Heart right ventricle (tissue), 16 donors: ENCODE measurements around the gene SLC26A8. TPM values are rescaled to one million over a fixed set of nuclear protein-coding genes. Genes with fewer than 3 reads are reported as not detected.

Source experiments
- ATAC-seq, 8 donors: fragments of 200-7000 bp; cut with Tn5 transposase; one replicate each; pipeline ENCODE4 v1.9.1; 2020; ENCODE audit warnings: mild to moderate bottlenecking in 8 of 8, moderate library complexity in 8 of 8, moderate number of reproducible peaks in 1 of 8
- DNase-seq, 2 donors: peaks; one replicate each; pipeline ENCODE4 v3.0.0-alpha.2; 2020
- H3K27ac ChIP-seq, 10 donors: fragments of 200-600 bp; sonication (generic) in 2 of 10; one replicate each; pipeline versions ENCODE4 v1.5.0 to v1.8.0; 2020 to 2022; ENCODE audit warnings: mild to moderate bottlenecking in 3 of 10
- H3K27me3 ChIP-seq, 7 donors: fragments of 200-600 bp; one replicate each; pipeline ENCODE4 v1.8.0; 2021 to 2022; ENCODE audit warnings: mild to moderate bottlenecking in 2 of 7
- H3K36me3 ChIP-seq, 9 donors: fragments of 200-600 bp; sonication (generic) in 1 of 9; one replicate each; pipeline versions ENCODE4 v1.5.0 to v1.8.0; 2020 to 2022; ENCODE audit warnings: mild to moderate bottlenecking in 2 of 9
- H3K4me1 ChIP-seq, 9 donors: fragments of 200-600 bp; sonication (generic) in 1 of 9; one replicate each; pipeline versions ENCODE4 v1.5.0 to v1.8.0; 2020 to 2022; ENCODE audit warnings: mild to moderate bottlenecking in 4 of 9
- H3K4me3 ChIP-seq, 10 donors: fragments of 200-600 bp; sonication (generic) in 2 of 10; one replicate each; pipeline versions ENCODE4 v1.5.0 to v1.8.0; 2020 to 2022; ENCODE audit warnings: mild to moderate bottlenecking in 7 of 10, moderate library complexity in 2 of 10
- H3K9me3 ChIP-seq, 11 donors: fragments of 200-600 bp in 10 of 11; sonication (generic) in 2 of 11; one replicate each; pipeline versions ENCODE4 v1.5.0 to v1.8.0; 2013 to 2022; ENCODE audit warnings: mild to moderate bottlenecking in 2 of 11, control low read depth in 1 of 11, moderate library complexity in 1 of 11
- WGBS, 2 donors: extraction: QIAGEN DNeasy Blood & Tissue Kit; methylation state at CpG; one replicate each; pipeline ENCODE4 v1.1.7; 2013; ENCODE audit warnings: inconsistent platforms in 1 of 2; 5-methylcytosine and 5-hydroxymethylcytosine counted together
- intact Hi-C, 10 donors: fragments of 100-400 bp; cut with DNase I; formaldehyde crosslinking; loops; one replicate each; pipeline versions ENCODE4 v1.11.1 to v1.14.2; 2022
- polyA plus RNA-seq, 2 donors: library from polyadenylated mRNA; stranded (reverse); fragments of 200-250 nt; gene quantifications; one replicate each; pipeline ENCODE4 v1.2.3, GENCODE V29; 2013
- total RNA-seq, 10 donors: library from RNA; stranded (reverse); fragmentation: NEBNext Ultra II Directional in 3 of 10; extraction: Animal tissue kit (Norgen Biotek cat#: 25700) in 3 of 10; gene quantifications; one replicate each; pipeline versions ENCODE4 v1.2.1 to v1.2.4, GENCODE V29; 2021 to 2023
- TF ChIP-seq, protein P1 (sequence below), 9 donors: fragments of 200-600 bp; sonication (generic) in 2 of 9; IDR thresholded peaks; one replicate each; pipeline versions ENCODE4 v1.5.0 to v1.8.0; 2021 to 2022; ENCODE audit warnings: antibody characterized with exemption in 9 of 9, mild to moderate bottlenecking in 5 of 9, moderate library complexity in 1 of 9
- donor health status: Arrhythmogenic right ventricular cardiomyopathy.
- donor health status: ischemic (EF 13 %, LVEDD 7.1; RV severe dilation, severe dysfunction).
- donor health status: healthy with polysubstance abuse.
- donor health status: DM: no; HTN: yes; CAD: no.
- donor health status: DM: no; HTN: no; CAD: no.
- donor health status: ischemic (EF 25% LVEDD 6.9; RV normal size, moderate dysfunction).
- donor health status: ischemic (EF 25% LVEDD 5.7; RV mildly dilated, moderate dysfunction).
- donor health status: healthy.
- donor health status: DM: yes; HTN: yes; CAD: no.
- donor health status: Ischemic cardiomyopathy.
- donor health status: ischemic (EF 35%, LVEDD 5.7; RV mildly dilated, moderate dysfunction).
- donor health status: nonischemic (EF 11% LVEDD 7.7; RV severe dilation, severe dysfunction).
- donor health status: DM: yes; HTN: yes; CAD: no.
- donor health status: PGD.
- donor health status: ischemic (EF 29% LVEDD 5.4; RV normal size, mild dysfunction).
- donor health status: nonischemic (EF 23%, LVEDD 6.1; RV moderate dilation, normal function).

SLC26A8 gene
- total and polyA plus RNA-seq, 12 donors, result 0.03 to 0.11 (median 0.10) TPM; not detected in 6

DNA sequence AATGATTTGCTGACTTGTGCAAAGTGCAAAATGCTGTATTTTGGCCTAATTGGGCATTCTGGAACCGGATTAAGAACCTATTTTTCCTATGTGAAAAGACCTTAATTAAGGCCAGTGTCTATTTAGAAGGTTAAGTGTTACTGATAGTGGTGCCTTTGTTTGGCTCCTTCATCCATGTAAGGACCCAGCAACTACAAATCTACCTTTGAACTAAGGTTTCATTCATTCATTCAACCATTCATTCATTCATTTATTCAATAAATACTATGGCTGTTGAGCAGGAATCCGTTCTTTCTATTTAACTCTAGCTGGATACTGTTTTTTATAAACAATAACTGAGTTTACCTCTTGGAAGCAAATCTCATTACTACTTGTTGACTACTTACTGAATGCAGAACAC lies 36.8 kb upstream of the SLC26A8 start:
- no peak for ATAC-seq
- peaks cover 0 to 39% (median 14%) of the 10 kb centered on the region in 9 donors for H3K36me3 ChIP-seq
- H3K9me3 ChIP-seq, result no peaks in the 10 kb centered on the region
- WGBS, 2 donors, result 49 to 75% methylated on average over 2 of the region's 2 CpGs
- no peaks in the 10 kb centered on the region for H3K27me3 ChIP-seq
- peaks cover 0 to 32% (median 19%) of the 10 kb centered on the region in 9 donors for H3K4me1 ChIP-seq
- no peak overlapping the region for H3K27ac ChIP-seq
- intact Hi-C loops, result no loop called here
- TF ChIP-seq, protein P1, sequence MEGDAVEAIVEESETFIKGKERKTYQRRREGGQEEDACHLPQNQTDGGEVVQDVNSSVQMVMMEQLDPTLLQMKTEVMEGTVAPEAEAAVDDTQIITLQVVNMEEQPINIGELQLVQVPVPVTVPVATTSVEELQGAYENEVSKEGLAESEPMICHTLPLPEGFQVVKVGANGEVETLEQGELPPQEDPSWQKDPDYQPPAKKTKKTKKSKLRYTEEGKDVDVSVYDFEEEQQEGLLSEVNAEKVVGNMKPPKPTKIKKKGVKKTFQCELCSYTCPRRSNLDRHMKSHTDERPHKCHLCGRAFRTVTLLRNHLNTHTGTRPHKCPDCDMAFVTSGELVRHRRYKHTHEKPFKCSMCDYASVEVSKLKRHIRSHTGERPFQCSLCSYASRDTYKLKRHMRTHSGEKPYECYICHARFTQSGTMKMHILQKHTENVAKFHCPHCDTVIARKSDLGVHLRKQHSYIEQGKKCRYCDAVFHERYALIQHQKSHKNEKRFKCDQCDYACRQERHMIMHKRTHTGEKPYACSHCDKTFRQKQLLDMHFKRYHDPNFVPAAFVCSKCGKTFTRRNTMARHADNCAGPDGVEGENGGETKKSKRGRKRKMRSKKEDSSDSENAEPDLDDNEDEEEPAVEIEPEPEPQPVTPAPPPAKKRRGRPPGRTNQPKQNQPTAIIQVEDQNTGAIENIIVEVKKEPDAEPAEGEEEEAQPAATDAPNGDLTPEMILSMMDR (IDR thresholded peaks at IDR 0.05), result no peak
- H3K4me3 ChIP-seq, result no peak overlapping the region
- DNase-seq, result no peak

DNA sequence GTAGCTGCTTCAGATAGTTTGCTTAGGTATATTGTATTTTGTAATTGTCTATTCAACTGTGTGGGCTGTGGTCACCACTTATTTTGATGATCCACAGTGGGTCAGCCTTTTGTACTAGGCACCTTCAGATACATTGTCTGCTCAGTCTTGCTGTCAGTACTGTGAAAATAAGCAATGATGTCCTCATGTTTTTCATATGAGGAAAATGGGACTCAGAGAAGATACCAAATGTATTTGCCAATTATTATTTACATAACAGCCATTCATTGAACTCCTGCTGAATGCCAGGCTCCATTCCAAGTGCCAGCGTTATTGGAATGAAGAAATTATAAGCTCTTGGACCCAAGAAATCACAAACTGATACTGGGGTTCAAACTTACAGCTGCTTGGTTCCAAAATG lies 31.7 kb upstream of the SLC26A8 start:
- no peaks in the 10 kb centered on the region for H3K27me3 ChIP-seq
- no peaks in the 10 kb centered on the region for H3K9me3 ChIP-seq
- TF ChIP-seq, protein P1 (IDR thresholded peaks at IDR 0.05), result no peak
- WGBS, 2 donors, result 74% methylated on average over 1 of the region's 1 CpG
- ATAC-seq (no peak), DNase-seq (no peak)
- H3K36me3 ChIP-seq, result peaks cover 0 to 55% (median 14%) of the 10 kb centered on the region in 9 donors
- intact Hi-C loops, result no loop called here
- no peak overlapping the region for H3K4me3 ChIP-seq
- peaks cover 0 to 46% (median 36%) of the 10 kb centered on the region in 9 donors for H3K4me1 ChIP-seq
- H3K27ac ChIP-seq, result no peak overlapping the region

DNA sequence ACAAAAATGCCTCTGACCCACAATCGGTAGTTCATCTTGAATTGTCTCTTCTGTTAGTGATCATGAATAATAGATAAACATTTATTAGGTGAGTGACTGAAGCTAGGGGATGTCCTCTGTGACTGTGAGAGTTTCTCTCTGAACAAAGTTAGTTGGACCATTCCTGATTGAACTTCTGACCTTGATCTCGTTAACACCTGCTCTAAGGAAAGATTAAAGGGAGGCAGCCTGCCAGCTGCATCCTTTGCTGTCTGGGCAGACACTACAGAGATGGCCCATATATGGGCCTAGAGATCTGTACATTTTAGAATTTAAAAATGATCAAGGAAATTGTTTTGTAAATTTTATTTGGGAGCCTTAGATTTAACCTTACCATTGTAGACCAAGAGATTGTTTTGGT lies 30.5 kb upstream of the SLC26A8 start:
- intact Hi-C loops, result no loop called here
- H3K9me3 ChIP-seq, result no peaks in the 10 kb centered on the region
- WGBS, 2 donors, result 33 to 40% methylated on average over 2 of the region's 2 CpGs
- ATAC-seq, result no peak
- H3K4me1 ChIP-seq, result peaks cover under 1 to 58% (median 47%) of the 10 kb centered on the region in 9 donors
- H3K27me3 ChIP-seq, result no peaks in the 10 kb centered on the region
- no peak overlapping the region for H3K4me3 ChIP-seq
- DNase-seq, result no peak
- TF ChIP-seq, protein P1 (IDR thresholded peaks at IDR 0.05), result no peak
- H3K36me3 ChIP-seq, result peaks cover 0 to 45% (median 7%) of the 10 kb centered on the region in 9 donors
- H3K27ac ChIP-seq, result no peak overlapping the region

DNA sequence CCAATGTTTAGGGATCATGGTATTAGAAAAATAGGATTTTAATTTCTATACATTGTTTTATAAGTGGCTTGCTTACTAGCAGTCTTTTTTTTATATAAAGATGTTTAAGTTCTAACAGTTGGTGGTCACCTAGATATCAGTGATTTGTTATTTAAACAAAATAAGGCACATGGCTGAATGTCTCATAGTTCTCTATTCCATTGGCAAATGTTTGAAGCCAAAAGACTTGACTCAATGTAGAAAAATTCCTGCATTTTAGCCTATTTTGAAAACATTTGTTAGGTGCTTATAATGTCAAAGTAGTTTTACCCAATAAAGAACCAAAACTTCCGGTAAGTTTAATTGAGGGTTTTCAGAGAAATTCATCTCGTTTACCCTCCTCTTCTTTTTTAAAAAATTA lies 30.0 kb upstream of the SLC26A8 start:
- 87 to 93% methylated on average over 2 of the region's 2 CpGs for WGBS, 2 donors
- no peak for ATAC-seq
- Histone ChIP-seq H3K27me3 (no peaks in the 10 kb centered on the region), H3K9me3 (no peaks in the 10 kb centered on the region), H3K4me1 (peaks cover 5 to 63% (median 52%) of the 10 kb centered on the region in 9 donors), H3K27ac (no peak overlapping the region), H3K36me3 (peaks cover 0 to 40% (median 1%) of the 10 kb centered on the region in 9 donors), H3K4me3 (no peak overlapping the region)
- TF ChIP-seq, protein P1 (IDR thresholded peaks at IDR 0.05), result no peak
- intact Hi-C loops, result no loop called here
- DNase-seq, result no peak
